HUES6 (cell line): Measurements from ENCODE around the gene CAMK1G.

Experiments
- H3K27ac ChIP-seq: 2 replicates; pipeline ENCODE4 v1.7.0; 2013; ENCODE audit warnings: low read depth, mild to moderate bottlenecking, low read length, inconsistent platforms
- H3K27me3 ChIP-seq: 2 replicates; pipeline ENCODE4 v1.6.1; 2013; ENCODE audit warnings: low read length; ENCODE audit not compliant: control insufficient read depth, insufficient read depth
- H3K36me3 ChIP-seq: 2 replicates; pipeline ENCODE4 v1.6.1; 2013; ENCODE audit warnings: low read length; ENCODE audit not compliant: control insufficient read depth, insufficient read depth
- H3K4me1 ChIP-seq: 2 replicates; pipeline ENCODE4 v1.6.1; 2013; ENCODE audit warnings: low read length; ENCODE audit not compliant: control insufficient read depth, insufficient read depth
- H3K4me3 ChIP-seq: 2 replicates; pipeline ENCODE4 v1.5.1; 2013; ENCODE audit warnings: low read depth, low read length
- H3K9ac ChIP-seq: one replicate; pipeline ENCODE4 v1.6.1; 2013; ENCODE audit warnings: mild to moderate bottlenecking, low read length
- H3K9me3 ChIP-seq: 2 replicates; pipeline ENCODE4 v1.6.1; 2013; ENCODE audit warnings: low read depth, low read length; ENCODE audit not compliant: control insufficient read depth, insufficient read depth

The CAMK1G gene

GRCh38 chr1:209583408-209583807, at the start of gene CAMK1G:
TSS of gene CAMK1G (plus strand) at chr1:209583714. CDS start at chr1:209594984, 11,270 bp downstream.
- no peaks in the 10 kb centered on the region; the same call in 1 of the 2 replicates for H3K9me3 ChIP-seq
- H3K27ac ChIP-seq = no peak within 1 kb of the TSS
- H3K4me1 ChIP-seq = peaks cover 22% of the 10 kb centered on the region; the same call in 1 of the 2 replicates
- H3K27me3 ChIP-seq = peaks cover 37% of the 10 kb centered on the region
- H3K36me3 ChIP-seq = no peaks in the 10 kb centered on the region
- H3K9ac ChIP-seq = no peak within 1 kb of the TSS
- H3K4me3 ChIP-seq = peak within 1 kb of the TSS; percentile 42

GRCh38 chr1:209534496-209535250, 48.8 kb upstream of the CAMK1G start:
- 0 out of 2 replicates have a peak, but pooled peaks cover 6% of the 10 kb centered on the region for H3K27me3 ChIP-seq
- H3K36me3 ChIP-seq = no peaks in the 10 kb centered on the region
- H3K9ac ChIP-seq = no peak overlapping the region
- no peak overlapping the region for H3K27ac ChIP-seq
- no peak overlapping the region for H3K4me3 ChIP-seq
- H3K4me1 ChIP-seq = peaks cover 17% of the 10 kb centered on the region
- no peaks in the 10 kb centered on the region for H3K9me3 ChIP-seq

- H3K36me3 ChIP-seq = no peaks in the 10 kb centered on the region
- H3K4me1 ChIP-seq = peaks cover 20% of the 10 kb centered on the region
- no peaks in the 10 kb centered on the region for H3K9me3 ChIP-seq
- H3K4me3 ChIP-seq = no peak overlapping the region
- no peak overlapping the region for H3K9ac ChIP-seq
- no peaks in the 10 kb centered on the region for H3K27me3 ChIP-seq
- no peak overlapping the region for H3K27ac ChIP-seq
These were observed 46.7 kb upstream of the CAMK1G start for GRCh38 chr1:209536843-209537242.

- Histone ChIP-seq H3K9me3 (no peaks in the 10 kb centered on the region), H3K27me3 (no peaks in the 10 kb centered on the region), H3K36me3 (no peaks in the 10 kb centered on the region), H3K4me3 (no peak overlapping the region), H3K4me1 (peaks cover 20% of the 10 kb centered on the region), H3K9ac (no peak overlapping the region), H3K27ac (no peak overlapping the region)
These were observed 46.0 kb upstream of the CAMK1G start for GRCh38 chr1:209537336-209538114.

GRCh38 chr1:209539576-209539975, 43.9 kb upstream of the CAMK1G start:
- H3K4me1 ChIP-seq = peaks cover 20% of the 10 kb centered on the region
- no peaks in the 10 kb centered on the region for H3K27me3 ChIP-seq
- no peak overlapping the region for H3K4me3 ChIP-seq
- H3K9me3 ChIP-seq = no peaks in the 10 kb centered on the region
- no peak overlapping the region for H3K27ac ChIP-seq
- H3K9ac ChIP-seq = no peak overlapping the region
- no peaks in the 10 kb centered on the region for H3K36me3 ChIP-seq

- H3K36me3 ChIP-seq = no peaks in the 10 kb centered on the region
- no peaks in the 10 kb centered on the region for H3K9me3 ChIP-seq
- H3K9ac ChIP-seq = no peak overlapping the region
- H3K4me3 ChIP-seq = no peak overlapping the region
- peaks cover 9% of the 10 kb centered on the region for H3K4me1 ChIP-seq
- H3K27ac ChIP-seq = no peak overlapping the region
- no peaks in the 10 kb centered on the region for H3K27me3 ChIP-seq
These were observed 40.9 kb upstream of the CAMK1G start for GRCh38 chr1:209542585-209542984.

GRCh38 chr1:209544098-209544497, 39.4 kb upstream of the CAMK1G start:
- Histone ChIP-seq H3K9ac (no peak overlapping the region), H3K27ac (no peak overlapping the region), H3K4me1 (peaks cover 10% of the 10 kb centered on the region), H3K27me3 (no peaks in the 10 kb centered on the region), H3K36me3 (no peaks in the 10 kb centered on the region), H3K9me3 (no peaks in the 10 kb centered on the region), H3K4me3 (no peak overlapping the region)

GRCh38 chr1:209545423-209545822, 38.1 kb upstream of the CAMK1G start:
- Histone ChIP-seq H3K4me3 (no peak overlapping the region), H3K27me3 (no peaks in the 10 kb centered on the region), H3K9ac (no peak overlapping the region), H3K36me3 (no peaks in the 10 kb centered on the region), H3K9me3 (no peaks in the 10 kb centered on the region), H3K4me1 (peaks cover 13% of the 10 kb centered on the region), H3K27ac (no peak overlapping the region)

- Histone ChIP-seq H3K9me3 (no peaks in the 10 kb centered on the region), H3K27me3 (no peaks in the 10 kb centered on the region), H3K4me3 (no peak overlapping the region), H3K4me1 (peaks cover 13% of the 10 kb centered on the region), H3K27ac (no peak overlapping the region), H3K36me3 (no peaks in the 10 kb centered on the region), H3K9ac (no peak overlapping the region)
These were observed 37.0 kb upstream of the CAMK1G start for GRCh38 chr1:209546390-209547085.

GRCh38 chr1:209547626-209548025, 35.9 kb upstream of the CAMK1G start:
- Histone ChIP-seq H3K4me3 (no peak overlapping the region), H3K27me3 (no peaks in the 10 kb centered on the region), H3K27ac (no peak overlapping the region), H3K36me3 (no peaks in the 10 kb centered on the region), H3K9me3 (no peaks in the 10 kb centered on the region), H3K9ac (no peak overlapping the region), H3K4me1 (peaks cover 16% of the 10 kb centered on the region)
